Measurements from ENCODE around the gene ZDHHC22. TPM values are rescaled to one million over a fixed set of nuclear protein-coding genes. Genes with fewer than 3 reads are reported as not detected.

The ZDHHC22 gene
- total RNA-seq, 1 experiment from 2014 or later, result not detected

GRCh38 chr14:77130386-77130785 lies 11.2 kb downstream of the ZDHHC22 start:
- Histone ChIP-seq H3K9me3 (ENCODE audit: insufficient read depth, low read depth) (no peaks in the 10 kb centered on the region), H3K4me3 (no peak overlapping the region), H3K9me2 (ENCODE audit: insufficient read depth) (no peaks in the 10 kb centered on the region), H2AFZ (no peak overlapping the region), H3K4me2 (no peak overlapping the region), H3K27me3 (ENCODE audit: insufficient read depth, low read depth) (peaks cover 95% of the 10 kb centered on the region), H3K79me2 (ENCODE audit: low read depth) (no peaks in the 10 kb centered on the region), H3K4me1 (replicated peaks; ENCODE audit: insufficient read depth) (no peaks in the 10 kb centered on the region), H3K27ac (no peak overlapping the region), H3F3A (ENCODE audit: insufficient read depth, low read depth) (no peaks in the 10 kb centered on the region), H4K20me1 (ENCODE audit: insufficient read depth) (peaks cover 3% of the 10 kb centered on the region; the same call in 1 of the 2 replicates), H3K36me3 (ENCODE audit: low read depth) (no peaks in the 10 kb centered on the region)
- ChIA-PET POLR2A (ENCODE audit: unreplicated experiment) (no interaction called here), CTCF (no interaction called here)
- intact Hi-C loops (cut with micrococcal nuclease; ENCODE audit: unreplicated experiment), result no loop called here
- DNase-seq, result no peak
- TF ChIP-seq EZH2 (IDR thresholded peaks at IDR 0.05; ENCODE audit: low read depth) (no peak), CTCF (conservative IDR thresholded peaks at IDR 0.05) (no peak)
- no TSS peak for BruUV-seq (replicated peaks)

GRCh38 chr14:77128414-77128891 lies 13.1 kb downstream of the ZDHHC22 start:
- Histone ChIP-seq H3K36me3 (ENCODE audit: low read depth) (no peaks in the 10 kb centered on the region), H4K20me1 (ENCODE audit: insufficient read depth) (0 out of 2 replicates have a peak, but pooled peaks cover 3% of the 10 kb centered on the region), H3K27me3 (ENCODE audit: insufficient read depth, low read depth) (peaks cover 85% of the 10 kb centered on the region), H3K4me2 (no peak overlapping the region), H3K9me3 (ENCODE audit: insufficient read depth, low read depth) (no peaks in the 10 kb centered on the region), H3K79me2 (ENCODE audit: low read depth) (no peaks in the 10 kb centered on the region), H3K4me3 (no peak overlapping the region), H3K4me1 (replicated peaks; ENCODE audit: insufficient read depth) (peaks cover 12% of the 10 kb centered on the region), H3K9me2 (ENCODE audit: insufficient read depth) (no peaks in the 10 kb centered on the region), H3F3A (ENCODE audit: insufficient read depth, low read depth) (peaks cover 9% of the 10 kb centered on the region; the same call in 1 of the 2 replicates), H3K27ac (no peak overlapping the region), H2AFZ (no peak overlapping the region)
- intact Hi-C loops (cut with micrococcal nuclease; ENCODE audit: unreplicated experiment), result no loop called here
- BruUV-seq (replicated peaks), result no TSS peak
- ChIA-PET CTCF (interaction anchor here (0.6 to 2.4 kb wide), 4 partner anchors 23 to 557 kb away, joined by 3 to 9 read pairs (median 4); no protein-coding TSS in a partner anchor), POLR2A (ENCODE audit: unreplicated experiment) (no interaction called here)
- TF ChIP-seq EZH2 (IDR thresholded peaks at IDR 0.05; ENCODE audit: low read depth) (no peak), CTCF (conservative IDR thresholded peaks at IDR 0.05) (no peak)
- peak; percentile 54 to 65 for DNase-seq

GRCh38 chr14:77126461-77126990 lies 15.1 kb downstream of the ZDHHC22 start:
- H3K79me2 ChIP-seq (ENCODE audit: low read depth), result no peaks in the 10 kb centered on the region
- H3K9me2 ChIP-seq (ENCODE audit: insufficient read depth), result no peaks in the 10 kb centered on the region
- H3F3A ChIP-seq (ENCODE audit: insufficient read depth, low read depth), result peaks cover 24% of the 10 kb centered on the region
- H3K4me2 ChIP-seq, result no peak overlapping the region
- no peaks in the 10 kb centered on the region for H3K9me3 ChIP-seq (ENCODE audit: insufficient read depth, low read depth)
- no peak overlapping the region for H3K4me3 ChIP-seq
- TF ChIP-seq EZH2 (IDR thresholded peaks at IDR 0.05; ENCODE audit: low read depth) (no peak), CTCF (conservative IDR thresholded peaks at IDR 0.05) (no peak)
- DNase-seq, result no peak
- no peaks in the 10 kb centered on the region for H3K36me3 ChIP-seq (ENCODE audit: low read depth)
- no peak overlapping the region for H2AFZ ChIP-seq
- peaks cover 65% of the 10 kb centered on the region for H3K27me3 ChIP-seq (ENCODE audit: insufficient read depth, low read depth)
- no peak overlapping the region for H3K27ac ChIP-seq
- no TSS peak for BruUV-seq (replicated peaks)
- H3K4me1 ChIP-seq (replicated peaks; ENCODE audit: insufficient read depth), result peaks cover 26% of the 10 kb centered on the region
- CTCF ChIA-PET, result interaction anchor here (0.6 to 1.4 kb wide), 3 partner anchors 30 to 250 kb away, joined by 3 to 4 read pairs (median 3); no protein-coding TSS in a partner anchor
- POLR2A ChIA-PET (ENCODE audit: unreplicated experiment), result interaction anchor here (0.8 kb wide), 1 partner anchor 109 kb away, joined by 12 read pairs; no protein-coding TSS in a partner anchor
- H4K20me1 ChIP-seq (ENCODE audit: insufficient read depth), result no peaks in the 10 kb centered on the region
- intact Hi-C loops (cut with micrococcal nuclease; ENCODE audit: unreplicated experiment), result no loop called here

Data from PC-9 (cell line).